Panc1 (cell line): Measurements from ENCODE around the gene ANO2. TPM values are rescaled to one million over a fixed set of nuclear protein-coding genes. Genes with fewer than 3 reads are reported as not detected.

Experiments
- ATAC-seq: fragments of 200-7000 bp; cut with Tn5 transposase; 2 replicates; pipeline ENCODE4 v1.9.1; 2020; ENCODE audit warnings: mild to moderate bottlenecking, moderate library complexity
- BruUV-seq: library from RNA; stranded (reverse); fragments of 400-500 nt; replicated peaks from 2 replicates; lab custom pipeline; 2021; lab: Mats Ljungman, UMichigan
- CTCF ChIA-PET: fragments of 300-600 bp; sonication (Branson Sonifier 250); formaldehyde crosslinking; loops from one replicate; lab custom pipeline; 2022; ENCODE audit warnings: antibody characterized with exemption; lab: Charles Lee
- POLR2A ChIA-PET: fragments of 300-600 bp; sonication (Branson Sonifier 250); formaldehyde crosslinking; loops from one replicate; lab custom pipeline; 2022; ENCODE audit warnings: antibody characterized with exemption; lab: Charles Lee
- DNase-seq: peaks from one replicate; pipeline ENCODE4 v3.0.0-alpha.2; 2010; ENCODE audit warnings: low read depth, low spot score
- H3K27ac ChIP-seq: 2 replicates; pipeline ENCODE4 v1.5.1; 2011; ENCODE audit warnings: mild to moderate bottlenecking, low read length, inconsistent platforms
- H3K27me3 ChIP-seq: fragments of 200-500 bp; sonication (Bioruptor generic); 2 replicates; pipeline ENCODE4 v1.6.0; 2014; ENCODE audit warnings: low read length, inconsistent platforms; ENCODE audit not compliant: control insufficient read depth, insufficient read depth
- H3K36me3 ChIP-seq: fragments of 200-500 bp; sonication (Bioruptor generic); 2 replicates; pipeline ENCODE4 v1.5.1; 2014; ENCODE audit warnings: inconsistent platforms, mild to moderate bottlenecking, low read length, moderate library complexity; ENCODE audit not compliant: control insufficient read depth, insufficient read depth
- H3K4me1 ChIP-seq: 2 replicates; pipeline ENCODE4 v1.5.1; 2011; ENCODE audit warnings: inconsistent platforms, mild to moderate bottlenecking, low read length, moderate library complexity; ENCODE audit not compliant: control insufficient read depth, insufficient read depth
- H3K4me3 ChIP-seq, 2 experiments: 2 replicates each; pipeline ENCODE4 v1.5.1; 2011 to 2012; ENCODE audit warnings: low read depth in 2 of 2, low read length in 2 of 2, mild to moderate bottlenecking in 2 of 2, inconsistent platforms in 1 of 2, moderate library complexity in 1 of 2
- H3K9me3 ChIP-seq: fragments of 200-500 bp; sonication (Bioruptor generic); 2 replicates; pipeline ENCODE4 v1.5.1; 2014; ENCODE audit warnings: low read depth, mild to moderate bottlenecking, inconsistent platforms, low read length, moderate library complexity; ENCODE audit not compliant: control insufficient read depth, insufficient read depth
- CTCF ChIP-seq: fragments of 450-650 bp; IDR thresholded peaks from 2 replicates; pipeline ENCODE4 v1.5.1; 2017; ENCODE audit warnings: mild to moderate bottlenecking
- POLR2AphosphoS5 ChIP-seq: IDR thresholded peaks from 2 replicates; pipeline ENCODE4 v1.6.1; 2012; ENCODE audit warnings: mild to moderate bottlenecking, low read depth, low read length, moderate library complexity
- REST ChIP-seq, 2 experiments: IDR thresholded peaks; 2 replicates each; pipeline ENCODE4 v1.6.1; 2011 to 2012; ENCODE audit warnings: low read depth in 2 of 2, control low read depth in 1 of 2, low read length in 1 of 2, mild to moderate bottlenecking in 1 of 2, moderate library complexity in 1 of 2; ENCODE audit not compliant: insufficient read depth in 1 of 2
- SIN3A ChIP-seq: IDR thresholded peaks from 2 replicates; pipeline ENCODE4 v1.6.1; 2012; ENCODE audit warnings: low read depth, mild to moderate bottlenecking, low read length, moderate library complexity, borderline replicate concordance; ENCODE audit not compliant: insufficient read depth
- TCF7L2 ChIP-seq: IDR thresholded peaks from 2 replicates; pipeline ENCODE4 v1.6.1; 2011; ENCODE audit warnings: mild to moderate bottlenecking, low read depth, low read length, inconsistent platforms
- in situ Hi-C: cut with HindIII; loops from 2 replicates; pipeline ENCODE4 v1.10.0; 2016; ENCODE audit warnings: low sequenced_read_pairs, low pct_unique_long_range_greater_than_20kb
- intact Hi-C: fragments of 100-400 bp; cut with micrococcal nuclease; formaldehyde crosslinking; loops from one replicate; pipeline ENCODE4 v1.10.0; 2022; ENCODE audit not compliant: unreplicated experiment
- total RNA-seq: library from RNA; stranded (reverse); gene quantifications from one replicate; pipeline ENCODE4 v1.2.1, GENCODE V29; 2021; ENCODE audit not compliant: unreplicated experiment

ANO2 gene
- total RNA-seq, 1 experiment from 2014 or later, result not detected

GRCh38 chr12:5548152-5548943 lies 396.7 kb downstream of the ANO2 start:
- ATAC-seq (no peak), DNase-seq (no peak)
- H3K27me3 ChIP-seq, result no peaks in the 10 kb centered on the region
- intact Hi-C loops, result no loop called here
- TF ChIP-seq REST (IDR thresholded peaks at IDR 0.05; ENCODE audit: insufficient read depth in 1 of 2, low read depth in 2 of 2, low read length in 1 of 2) (no peak), CTCF (no peak), SIN3A (no peak), POLR2AphosphoS5 (no peak), TCF7L2 (no peak)
- in situ Hi-C loops, result no loop called here
- H3K4me1 ChIP-seq, result no peaks in the 10 kb centered on the region
- no peak overlapping the region for H3K27ac ChIP-seq
- no peak overlapping the region for H3K4me3 ChIP-seq
- no peaks in the 10 kb centered on the region for H3K36me3 ChIP-seq
- POLR2A ChIA-PET, result no interaction called here
- no TSS peak for BruUV-seq
- H3K9me3 ChIP-seq, result no peaks in the 10 kb centered on the region
- CTCF ChIA-PET, result no interaction called here

- no peaks in the 10 kb centered on the region for H3K4me1 ChIP-seq
- no TSS peak for BruUV-seq
- in situ Hi-C loops (no loop called here), intact Hi-C loops (no loop called here)
- no peak overlapping the region for H3K27ac ChIP-seq
- H3K4me3 ChIP-seq, result no peak overlapping the region
- ChIA-PET POLR2A (no interaction called here), CTCF (no interaction called here)
- no peaks in the 10 kb centered on the region for H3K27me3 ChIP-seq
- H3K36me3 ChIP-seq, result no peaks in the 10 kb centered on the region
- no peak for TF ChIP-seq REST (IDR thresholded peaks at IDR 0.05; ENCODE audit: insufficient read depth in 1 of 2, low read depth in 2 of 2, low read length in 1 of 2)
- no peak for TF ChIP-seq SIN3A
- TF ChIP-seq POLR2AphosphoS5, result no peak
- TF ChIP-seq TCF7L2, result no peak
- no peaks in the 10 kb centered on the region for H3K9me3 ChIP-seq
- ATAC-seq, result no peak
- no peak for DNase-seq
Observed at GRCh38 chr12:5546616-5547015, 398.4 kb downstream of the ANO2 start.
